MM.1S (cell line): ENCODE results near the gene EEPD1.
"Not testable (repeated sequence)": the region's sequence is repeated elsewhere in the genome, so short reads cannot be mapped to it uniquely, and the experiment has no call there.

Source experiments
- DNase-seq: peaks from one replicate; pipeline ENCODE4 v3.0.0-alpha.2; 2015
- H2AFZ ChIP-seq: fragments of 300-600 bp; sonication (generic); 2 replicates; pipeline ENCODE4 v1.6.0; 2016; ENCODE audit warnings: antibody characterized with exemption, low read length
- H3F3A ChIP-seq: fragments of 300-600 bp; sonication (generic); 2 replicates; pipeline ENCODE4 v1.6.1; 2016; ENCODE audit warnings: mild to moderate bottlenecking, antibody characterized with exemption, low read length, moderate library complexity, mixed read lengths; ENCODE audit not compliant: insufficient read depth
- H3K27ac ChIP-seq: fragments of 300-600 bp; sonication (generic); 2 replicates; pipeline ENCODE4 v1.5.1; 2016; ENCODE audit warnings: mild to moderate bottlenecking, low read length
- H3K27me3 ChIP-seq: fragments of 300-600 bp; sonication (generic); replicated peaks from 2 replicates; pipeline ENCODE4 v1.6.0; 2016; ENCODE audit warnings: low read length; ENCODE audit not compliant: insufficient read depth
- H3K36me3 ChIP-seq: fragments of 300-600 bp; sonication (generic); replicated peaks from 2 replicates; pipeline ENCODE4 v1.6.1; 2016; ENCODE audit warnings: mild to moderate bottlenecking, low read length, mixed read lengths; ENCODE audit not compliant: insufficient read depth
- H3K4me1 ChIP-seq: fragments of 300-600 bp; sonication (generic); 2 replicates; pipeline ENCODE4 v1.6.1; 2016; ENCODE audit warnings: low read length, mixed read lengths
- H3K4me2 ChIP-seq: fragments of 300-600 bp; sonication (generic); 2 replicates; pipeline ENCODE4 v1.6.0; 2016; ENCODE audit warnings: low read depth, low read length
- H3K4me3 ChIP-seq: fragments of 300-600 bp; sonication (generic); 2 replicates; pipeline ENCODE4 v1.5.1; 2016; ENCODE audit warnings: low read length, mixed read lengths
- H3K79me2 ChIP-seq: fragments of 300-600 bp; sonication (generic); 2 replicates; pipeline ENCODE4 v1.6.1; 2016; ENCODE audit warnings: mixed run types, low read length, mixed read lengths
- H3K9ac ChIP-seq: fragments of 300-600 bp; sonication (generic); 2 replicates; pipeline ENCODE4 v1.6.1; 2016; ENCODE audit warnings: low read length, mixed read lengths
- H3K9me2 ChIP-seq: fragments of 300-600 bp; sonication (generic); replicated peaks from 2 replicates; pipeline ENCODE4 v1.6.1; 2016; ENCODE audit warnings: mild to moderate bottlenecking, low read length, mixed read lengths; ENCODE audit not compliant: insufficient read depth
- H3K9me3 ChIP-seq: fragments of 300-600 bp; sonication (generic); replicated peaks from 2 replicates; pipeline ENCODE4 v1.6.1; 2016; ENCODE audit warnings: mild to moderate bottlenecking, low read length, mixed read lengths; ENCODE audit not compliant: insufficient read depth
- H4K20me1 ChIP-seq: fragments of 300-600 bp; sonication (generic); 2 replicates; pipeline ENCODE4 v1.6.1; 2016; ENCODE audit warnings: mild to moderate bottlenecking, low read length, moderate library complexity, mixed read lengths; ENCODE audit not compliant: insufficient read depth
- EZH2 ChIP-seq: fragments of 300-600 bp; sonication (generic); optimal IDR thresholded peaks from 2 replicates; pipeline ENCODE3; 2017; ENCODE audit warnings: low read depth, mild to moderate bottlenecking, antibody characterized with exemption, low read length, mixed read lengths
- EZH2phosphoT487 ChIP-seq: fragments of 300-600 bp; sonication (generic); IDR thresholded peaks from 2 replicates; pipeline ENCODE4 v1.6.1; 2018; ENCODE audit warnings: antibody characterized with exemption, low read length
- TF ChIP-seq, protein P1 (sequence below): fragments of 300-600 bp; sonication (generic); IDR thresholded peaks from 2 replicates; pipeline ENCODE4 v1.5.1; 2016; ENCODE audit warnings: antibody characterized with exemption, low read length, mixed read lengths

Gene EEPD1

DNA sequence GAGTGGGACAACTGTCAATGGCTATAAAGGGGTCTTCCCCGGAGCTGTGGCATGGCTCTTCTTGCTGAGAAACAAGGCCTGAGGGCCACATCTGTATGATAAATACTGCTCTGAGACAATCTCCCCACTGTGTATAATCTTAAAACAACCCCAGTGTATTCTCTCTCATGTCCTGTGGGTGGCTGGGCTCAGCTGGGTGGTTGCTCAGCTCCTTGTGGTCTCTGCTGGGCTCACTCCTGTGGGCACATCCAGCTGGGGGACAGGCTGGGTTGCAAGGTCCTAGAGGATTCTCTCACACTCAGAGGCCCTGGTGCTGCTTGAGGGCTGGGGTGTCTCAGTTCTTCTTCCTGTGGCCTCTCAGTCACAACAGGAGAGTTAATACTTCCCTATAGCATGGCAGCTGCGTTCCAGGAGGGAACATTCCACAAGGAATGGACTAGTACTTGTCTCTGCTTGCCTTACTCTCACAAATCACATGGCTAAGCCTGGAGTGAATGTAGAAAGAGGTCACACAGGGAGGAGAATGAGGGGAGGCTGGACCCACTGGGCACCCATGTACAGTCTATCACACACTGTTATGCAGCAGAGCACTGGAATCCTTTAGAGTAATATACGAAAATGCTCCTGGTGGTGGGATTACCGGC is 4.5 kb upstream of the EEPD1 start:
- Histone ChIP-seq H3K27me3 (no peaks in the 10 kb centered on the region), H3K79me2 (no peaks in the 10 kb centered on the region), H3K27ac (no peak overlapping the region), H4K20me1 (no peaks in the 10 kb centered on the region), H3K9ac (no peak overlapping the region), H3K9me2 (no peaks in the 10 kb centered on the region), H3K36me3 (no peaks in the 10 kb centered on the region), H3K4me3 (no peak overlapping the region), H3K9me3 (no peaks in the 10 kb centered on the region), H3F3A (no peaks in the 10 kb centered on the region), H3K4me2 (no peak overlapping the region), H2AFZ (no peak overlapping the region), H3K4me1 (peaks cover 4% of the 10 kb centered on the region; the same call in 1 of the 2 replicates)
- TF ChIP-seq, protein P1, sequence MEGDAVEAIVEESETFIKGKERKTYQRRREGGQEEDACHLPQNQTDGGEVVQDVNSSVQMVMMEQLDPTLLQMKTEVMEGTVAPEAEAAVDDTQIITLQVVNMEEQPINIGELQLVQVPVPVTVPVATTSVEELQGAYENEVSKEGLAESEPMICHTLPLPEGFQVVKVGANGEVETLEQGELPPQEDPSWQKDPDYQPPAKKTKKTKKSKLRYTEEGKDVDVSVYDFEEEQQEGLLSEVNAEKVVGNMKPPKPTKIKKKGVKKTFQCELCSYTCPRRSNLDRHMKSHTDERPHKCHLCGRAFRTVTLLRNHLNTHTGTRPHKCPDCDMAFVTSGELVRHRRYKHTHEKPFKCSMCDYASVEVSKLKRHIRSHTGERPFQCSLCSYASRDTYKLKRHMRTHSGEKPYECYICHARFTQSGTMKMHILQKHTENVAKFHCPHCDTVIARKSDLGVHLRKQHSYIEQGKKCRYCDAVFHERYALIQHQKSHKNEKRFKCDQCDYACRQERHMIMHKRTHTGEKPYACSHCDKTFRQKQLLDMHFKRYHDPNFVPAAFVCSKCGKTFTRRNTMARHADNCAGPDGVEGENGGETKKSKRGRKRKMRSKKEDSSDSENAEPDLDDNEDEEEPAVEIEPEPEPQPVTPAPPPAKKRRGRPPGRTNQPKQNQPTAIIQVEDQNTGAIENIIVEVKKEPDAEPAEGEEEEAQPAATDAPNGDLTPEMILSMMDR = no peak
- TF ChIP-seq EZH2 (no peak), EZH2phosphoT487 (no peak)
- DNase-seq = no peak

DNA sequence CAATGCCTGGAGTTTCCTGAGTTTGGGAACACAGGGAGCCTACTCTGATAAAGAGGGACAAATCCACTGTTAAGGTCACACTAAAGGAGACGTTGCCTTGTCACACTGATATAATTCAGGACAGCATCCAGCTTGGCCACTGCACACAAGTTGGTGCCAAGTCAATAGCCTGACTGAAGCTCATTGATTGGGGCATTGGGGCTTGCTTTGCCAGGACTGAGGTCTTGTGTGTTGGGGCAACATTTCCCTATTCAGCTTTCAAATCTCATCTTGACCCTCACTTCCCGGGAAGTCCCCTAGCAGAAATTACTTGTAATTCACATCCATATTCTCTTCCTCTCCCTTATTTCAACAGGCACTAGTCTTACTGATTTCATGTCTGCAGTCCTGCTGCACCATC is 3.8 kb upstream of the EEPD1 start:
- H3K4me1 ChIP-seq, H3K4me2 ChIP-seq, H3K4me3 ChIP-seq, H3F3A ChIP-seq, H3K9ac ChIP-seq, H3K36me3 ChIP-seq, H3K27ac ChIP-seq, H3K9me2 ChIP-seq, H3K9me3 ChIP-seq, H4K20me1 ChIP-seq, H2AFZ ChIP-seq, DNase-seq, H3K79me2 ChIP-seq, H3K27me3 ChIP-seq: not testable (repeated sequence)

DNA sequence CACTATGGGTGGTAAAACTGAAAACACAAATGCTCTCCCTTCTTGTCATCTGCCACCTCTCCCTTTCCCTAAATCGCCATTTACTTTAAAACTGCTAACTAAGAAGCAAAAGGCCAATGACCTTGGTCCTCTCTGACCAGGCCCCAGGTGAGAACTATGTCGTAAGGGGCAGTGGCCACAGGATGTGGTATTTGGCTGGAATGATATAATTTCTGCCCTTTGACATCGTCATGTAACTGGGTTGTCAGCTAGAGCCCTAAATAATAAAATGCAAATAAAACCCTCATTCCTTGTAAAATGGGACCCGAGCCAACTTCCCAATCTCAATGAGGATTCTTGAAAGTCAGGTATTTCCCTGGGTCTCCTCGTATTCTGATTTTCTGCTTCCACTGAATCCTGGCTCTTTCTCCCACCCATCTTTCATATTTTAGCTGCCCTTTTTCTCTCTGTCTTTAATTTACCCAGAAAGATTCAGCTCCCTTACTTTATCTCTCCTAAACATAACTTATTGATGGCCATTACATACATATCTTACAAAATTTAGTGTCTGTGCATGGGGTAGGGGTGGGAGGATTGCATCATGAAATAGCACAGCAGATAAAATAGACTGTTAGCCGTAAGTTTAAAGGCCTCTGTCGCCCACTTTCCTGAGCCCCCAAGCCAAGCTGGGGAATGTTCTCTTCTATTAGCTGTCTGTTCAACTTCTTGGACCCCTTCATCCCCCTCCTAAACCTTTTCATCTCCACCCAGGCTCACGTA is 3.2 kb upstream of the EEPD1 start:
- no peak overlapping the region for H2AFZ ChIP-seq
- DNase-seq = no peak
- H3K9me3 ChIP-seq = no peaks in the 10 kb centered on the region
- H3K9ac ChIP-seq = no peak overlapping the region
- H3K27me3 ChIP-seq = no peaks in the 10 kb centered on the region
- no peak for TF ChIP-seq EZH2phosphoT487
- TF ChIP-seq, protein P1 = no peak
- TF ChIP-seq EZH2 = no peak
- no peaks in the 10 kb centered on the region for H3K79me2 ChIP-seq
- H3F3A ChIP-seq = no peaks in the 10 kb centered on the region
- H3K36me3 ChIP-seq = no peaks in the 10 kb centered on the region
- H3K27ac ChIP-seq = no peak overlapping the region
- no peak overlapping the region for H3K4me3 ChIP-seq
- H3K4me1 ChIP-seq = peaks cover 7% of the 10 kb centered on the region; the same call in 1 of the 2 replicates
- H4K20me1 ChIP-seq = no peaks in the 10 kb centered on the region
- no peaks in the 10 kb centered on the region for H3K9me2 ChIP-seq
- no peak overlapping the region for H3K4me2 ChIP-seq
